Measurements from ENCODE around the gene MASP2.
"Not testable (repeated sequence)": the region's sequence is repeated elsewhere in the genome, so short reads cannot be mapped to it uniquely, and the experiment has no call there.

MASP2 gene

GRCh38 chr1:11046625-11047365, at the start of gene MASP2:
TSS of gene MASP2 (minus strand) at chr1:11047239. CDS start at chr1:11047207, 32 bp downstream.
- Histone ChIP-seq H3K9me3 (ENCODE audit: low read length) (no peaks in the 10 kb centered on the region), H3K27ac (ENCODE audit: low read depth, low read length) (no peak within 1 kb of the TSS), H3K36me3 (ENCODE audit: insufficient read depth, low read length) (no peaks in the 10 kb centered on the region), H3K4me3 (ENCODE audit: low read depth in 1 of 2, low read length in 2 of 2) (no peak within 1 kb of the TSS), H3K9ac (ENCODE audit: low read length) (no peak within 1 kb of the TSS), H3K4me1 (ENCODE audit: insufficient read depth, low read length) (no peaks in the 10 kb centered on the region), H3K27me3 (ENCODE audit: control insufficient read depth in 1 of 2, insufficient read depth in 2 of 2, low read length in 2 of 2) (no peaks in the 10 kb centered on the region)

- H3K36me3 ChIP-seq (ENCODE audit: insufficient read depth, low read length), result peaks cover 56% of the 10 kb centered on the region
- not testable (repeated sequence) for H3K4me1 ChIP-seq (ENCODE audit: insufficient read depth, low read length); H3K4me3 ChIP-seq (ENCODE audit: low read depth in 1 of 2, low read length in 2 of 2); H3K27ac ChIP-seq (ENCODE audit: low read depth, low read length); H3K27me3 ChIP-seq (ENCODE audit: control insufficient read depth in 1 of 2, insufficient read depth in 2 of 2, low read length in 2 of 2); H3K9ac ChIP-seq (ENCODE audit: low read length); H3K9me3 ChIP-seq (ENCODE audit: low read length)
Observed at GRCh38 chr1:11083784-11084183, 36.7 kb upstream of the MASP2 start.

GRCh38 chr1:11080931-11081330, 33.9 kb upstream of the MASP2 start:
- H3K9ac ChIP-seq (ENCODE audit: low read length), result no peak overlapping the region
- H3K9me3 ChIP-seq (ENCODE audit: low read length), result no peaks in the 10 kb centered on the region
- H3K27me3 ChIP-seq (ENCODE audit: control insufficient read depth in 1 of 2, insufficient read depth in 2 of 2, low read length in 2 of 2), result no peaks in the 10 kb centered on the region
- no peak overlapping the region for H3K27ac ChIP-seq (ENCODE audit: low read depth, low read length)
- no peak overlapping the region for H3K4me3 ChIP-seq (ENCODE audit: low read depth in 1 of 2, low read length in 2 of 2)
- peaks cover 60% of the 10 kb centered on the region for H3K36me3 ChIP-seq (ENCODE audit: insufficient read depth, low read length)
- H3K4me1 ChIP-seq (ENCODE audit: insufficient read depth, low read length), result no peaks in the 10 kb centered on the region

- Histone ChIP-seq H3K9ac (ENCODE audit: low read length) (no peak overlapping the region), H3K4me3 (ENCODE audit: low read depth in 1 of 2, low read length in 2 of 2) (no peak overlapping the region), H3K36me3 (ENCODE audit: insufficient read depth, low read length) (peaks cover 79% of the 10 kb centered on the region), H3K27me3 (ENCODE audit: control insufficient read depth in 1 of 2, insufficient read depth in 2 of 2, low read length in 2 of 2) (no peaks in the 10 kb centered on the region), H3K27ac (ENCODE audit: low read depth, low read length) (no peak overlapping the region), H3K4me1 (ENCODE audit: insufficient read depth, low read length) (no peaks in the 10 kb centered on the region), H3K9me3 (ENCODE audit: low read length) (no peaks in the 10 kb centered on the region)
Observed at GRCh38 chr1:11078631-11079030, 31.6 kb upstream of the MASP2 start.

- not testable (repeated sequence) for H3K9ac ChIP-seq (ENCODE audit: low read length); H3K9me3 ChIP-seq (ENCODE audit: low read length); H3K4me3 ChIP-seq (ENCODE audit: low read depth in 1 of 2, low read length in 2 of 2); H3K27ac ChIP-seq (ENCODE audit: low read depth, low read length); H3K4me1 ChIP-seq (ENCODE audit: insufficient read depth, low read length); H3K27me3 ChIP-seq (ENCODE audit: control insufficient read depth in 1 of 2, insufficient read depth in 2 of 2, low read length in 2 of 2)
- H3K36me3 ChIP-seq (ENCODE audit: insufficient read depth, low read length), result peaks cover 83% of the 10 kb centered on the region
Observed at GRCh38 chr1:11073398-11073797, 26.4 kb upstream of the MASP2 start.

GRCh38 chr1:11072216-11072917, 25.3 kb upstream of the MASP2 start:
- Histone ChIP-seq H3K9ac (ENCODE audit: low read length) (no peak overlapping the region), H3K4me3 (ENCODE audit: low read depth in 1 of 2, low read length in 2 of 2) (no peak overlapping the region), H3K27ac (ENCODE audit: low read depth, low read length) (no peak overlapping the region), H3K4me1 (ENCODE audit: insufficient read depth, low read length) (no peaks in the 10 kb centered on the region), H3K36me3 (ENCODE audit: insufficient read depth, low read length) (peaks cover 86% of the 10 kb centered on the region), H3K27me3 (ENCODE audit: control insufficient read depth in 1 of 2, insufficient read depth in 2 of 2, low read length in 2 of 2) (no peaks in the 10 kb centered on the region), H3K9me3 (ENCODE audit: low read length) (no peaks in the 10 kb centered on the region)

GRCh38 chr1:11071463-11072215, 24.6 kb upstream of the MASP2 start:
- no peaks in the 10 kb centered on the region for H3K27me3 ChIP-seq (ENCODE audit: control insufficient read depth in 1 of 2, insufficient read depth in 2 of 2, low read length in 2 of 2)
- H3K27ac ChIP-seq (ENCODE audit: low read depth, low read length), result no peak overlapping the region
- H3K36me3 ChIP-seq (ENCODE audit: insufficient read depth, low read length), result peaks cover 83% of the 10 kb centered on the region
- H3K9ac ChIP-seq (ENCODE audit: low read length), result no peak overlapping the region
- H3K9me3 ChIP-seq (ENCODE audit: low read length), result no peaks in the 10 kb centered on the region
- no peaks in the 10 kb centered on the region for H3K4me1 ChIP-seq (ENCODE audit: insufficient read depth, low read length)
- no peak overlapping the region for H3K4me3 ChIP-seq (ENCODE audit: low read depth in 1 of 2, low read length in 2 of 2)

- no peak overlapping the region for H3K27ac ChIP-seq (ENCODE audit: low read depth, low read length)
- no peak overlapping the region for H3K9ac ChIP-seq (ENCODE audit: low read length)
- H3K36me3 ChIP-seq (ENCODE audit: insufficient read depth, low read length), result peaks cover 85% of the 10 kb centered on the region
- no peaks in the 10 kb centered on the region for H3K9me3 ChIP-seq (ENCODE audit: low read length)
- H3K4me3 ChIP-seq (ENCODE audit: low read depth in 1 of 2, low read length in 2 of 2), result no peak overlapping the region
- H3K4me1 ChIP-seq (ENCODE audit: insufficient read depth, low read length), result no peaks in the 10 kb centered on the region
- no peaks in the 10 kb centered on the region for H3K27me3 ChIP-seq (ENCODE audit: control insufficient read depth in 1 of 2, insufficient read depth in 2 of 2, low read length in 2 of 2)
Observed at GRCh38 chr1:11070876-11071275, 23.8 kb upstream of the MASP2 start.

GRCh38 chr1:11068600-11069473, 21.8 kb upstream of the MASP2 start:
- peaks cover 79% of the 10 kb centered on the region for H3K36me3 ChIP-seq (ENCODE audit: insufficient read depth, low read length)
- H3K27ac ChIP-seq (ENCODE audit: low read depth, low read length), result no peak overlapping the region
- no peak overlapping the region for H3K9ac ChIP-seq (ENCODE audit: low read length)

GRCh38 chr1:11067716-11068599, 20.9 kb upstream of the MASP2 start:
- H3K9ac ChIP-seq (ENCODE audit: low read length), result no peak overlapping the region
- H3K27ac ChIP-seq (ENCODE audit: low read depth, low read length), result no peak overlapping the region
- no peaks in the 10 kb centered on the region for H3K27me3 ChIP-seq (ENCODE audit: control insufficient read depth in 1 of 2, insufficient read depth in 2 of 2, low read length in 2 of 2)
- no peaks in the 10 kb centered on the region for H3K4me1 ChIP-seq (ENCODE audit: insufficient read depth, low read length)
- H3K36me3 ChIP-seq (ENCODE audit: insufficient read depth, low read length), result peaks cover 77% of the 10 kb centered on the region
- H3K4me3 ChIP-seq (ENCODE audit: low read depth in 1 of 2, low read length in 2 of 2), result no peak overlapping the region
- no peaks in the 10 kb centered on the region for H3K9me3 ChIP-seq (ENCODE audit: low read length)

More at GRCh38 chr1:11068600-11069473, 21.8 kb upstream of the MASP2 start:
- Histone ChIP-seq H3K4me1 (ENCODE audit: insufficient read depth, low read length) (no peaks in the 10 kb centered on the region), H3K27me3 (ENCODE audit: control insufficient read depth in 1 of 2, insufficient read depth in 2 of 2, low read length in 2 of 2) (no peaks in the 10 kb centered on the region), H3K9me3 (ENCODE audit: low read length) (no peaks in the 10 kb centered on the region), H3K4me3 (ENCODE audit: low read depth in 1 of 2, low read length in 2 of 2) (no peak overlapping the region)
